Measurements from ENCODE around the gene FNBP1.

- no peak for TF ChIP-seq CTCF (IDR thresholded peaks at IDR 0.05; ENCODE audit: poor library complexity)
- TF ChIP-seq EZH2 (IDR thresholded peaks at IDR 0.05; ENCODE audit: borderline replicate concordance): no peak
- TF ChIP-seq EZH2phosphoT487 (IDR thresholded peaks at IDR 0.05; ENCODE audit: low read depth, severe bottlenecking, unreplicated experiment): no peak
Observed at GRCh38 chr9:129897263-129897662, 145.7 kb downstream of the FNBP1 start.

Data from hepatocyte (in vitro differentiated cells).